22Rv1 (cell line): ENCODE results near the gene SBF2.

Source experiments
- H3K27ac ChIP-seq: fragments of 450-650 bp; 2 replicates; pipeline ENCODE4 v1.5.1; 2017
- CTCF ChIP-seq: fragments of 450-650 bp; IDR thresholded peaks from 2 replicates; pipeline ENCODE4 v1.5.1; 2017; ENCODE audit warnings: mild to moderate bottlenecking
- ZFX ChIP-seq: fragments of 450-650 bp; IDR thresholded peaks from 2 replicates; pipeline ENCODE4 v1.6.1; 2017; ENCODE audit warnings: antibody characterized with exemption, borderline replicate concordance

SBF2 gene

GRCh38 chr11:9868641-9869040 lies 425.4 kb downstream of the SBF2 start:
- TF ChIP-seq CTCF: no peak
- no peak overlapping the region for H3K27ac ChIP-seq

- no peak overlapping the region for H3K27ac ChIP-seq
- no peak for TF ChIP-seq CTCF
Observed at GRCh38 chr11:9862981-9863380, 431.0 kb downstream of the SBF2 start.

- no peak overlapping the region for H3K27ac ChIP-seq
- peak; percentile 92 for TF ChIP-seq CTCF
- no peak for TF ChIP-seq ZFX
Observed at GRCh38 chr11:9861860-9862725, 431.9 kb downstream of the SBF2 start.

- H3K27ac ChIP-seq: no peak overlapping the region
- TF ChIP-seq ZFX: no peak
- no peak for TF ChIP-seq CTCF
Observed at GRCh38 chr11:9859554-9860305, 434.3 kb downstream of the SBF2 start.

- TF ChIP-seq ZFX (no peak), CTCF (no peak)
- no peak overlapping the region for H3K27ac ChIP-seq
Observed at GRCh38 chr11:9858822-9859221, 435.2 kb downstream of the SBF2 start.

- no peak for TF ChIP-seq ZFX
- TF ChIP-seq CTCF: no peak
Observed at GRCh38 chr11:9858218-9858617, 435.8 kb downstream of the SBF2 start.

More at GRCh38 chr11:9858218-9858617, 435.8 kb downstream of the SBF2 start:
- no peak overlapping the region for H3K27ac ChIP-seq
